ENCODE measurements around the gene RASSF8. TPM values are rescaled to one million over a fixed set of nuclear protein-coding genes. Genes with fewer than 3 reads are reported as not detected.

Gene RASSF8
- total RNA-seq, 1 donor from 2014 or later: 35.3 TPM

Other genes with a start within 250 kb of the RASSF8 start
- gene BHLHE41, start 166.4 kb downstream of the RASSF8 start, total RNA-seq: 1.6 and 9.0 TPM in 2 replicates
- 1.7 and 7.1 TPM in 2 replicates for gene SSPN, start 236.9 kb downstream of the RASSF8 start, total RNA-seq